Peyer's patch (tissue), 4 donors: ENCODE results near the gene CEP128. TPM values are rescaled to one million over a fixed set of nuclear protein-coding genes. Genes with fewer than 3 reads are reported as not detected.

ENCODE experiments used
- DNase-seq, 3 donors: peaks; one replicate each; pipeline ENCODE4 v3.0.0-alpha.2; 2017 to 2019
- H3K27ac ChIP-seq, 4 donors: fragments of 200-600 bp; sonication (generic); one replicate each; pipeline ENCODE4 v1.5.1; 2016 to 2019
- H3K27me3 ChIP-seq, 2 donors: fragments of 200-600 bp; sonication (generic); one replicate each; pipeline ENCODE4 v1.5.1; 2019
- H3K36me3 ChIP-seq, 3 donors: fragments of 200-600 bp; sonication (generic); one replicate each; pipeline ENCODE4 v1.5.1; 2016 to 2019
- H3K4me1 ChIP-seq, 4 donors: fragments of 200-600 bp; sonication (generic); one replicate each; pipeline ENCODE4 v1.5.1; 2016 to 2019
- H3K4me3 ChIP-seq, 4 donors: fragments of 200-600 bp; sonication (generic); 1 replicate in 3 of 4; 2 replicates in 1 of 4; pipeline ENCODE4 v1.5.1; 2016 to 2019; ENCODE audit warnings: mild to moderate bottlenecking in 1 of 4
- H3K9me3 ChIP-seq, 4 donors: fragments of 200-600 bp; sonication (generic); one replicate each; pipeline ENCODE4 v1.5.1; 2016 to 2019; ENCODE audit warnings: mild to moderate bottlenecking in 1 of 4
- CTCF ChIP-seq, 6 experiments: fragments of 450-650 bp in 4 of 6; fragments of 200-600 bp in 2 of 6; sonication (generic) in 1 of 6; IDR thresholded peaks; one replicate each; pipeline ENCODE4 v1.5.1; 2017 to 2019; ENCODE audit warnings: antibody characterized with exemption in 6 of 6, mild to moderate bottlenecking in 3 of 6, moderate library complexity in 1 of 6
- POLR2A ChIP-seq, 2 donors: fragments of 450-650 bp; IDR thresholded peaks; one replicate each; pipeline ENCODE4 v1.5.1; 2017; ENCODE audit warnings: antibody characterized with exemption in 2 of 2, mild to moderate bottlenecking in 2 of 2, moderate library complexity in 2 of 2
- total RNA-seq, 4 donors: library from RNA; depleted of rRNA; stranded (reverse); fragments of >200 nt; gene quantifications; one replicate each; pipeline ENCODE4 v1.1.0, GENCODE V29; 2016

The CEP128 gene
- total RNA-seq, 4 donors from 2014 or later, result 5.9 to 51.2 (median 6.7) TPM

- Histone ChIP-seq H3K27me3 (no peaks in the 10 kb centered on the region), H3K36me3 (no peaks in the 10 kb centered on the region), H3K4me3 (no peak overlapping the region), H3K9me3 (no peaks in the 10 kb centered on the region), H3K27ac (no peak overlapping the region), H3K4me1 (no peaks in the 10 kb centered on the region)
- no peak for DNase-seq
- TF ChIP-seq CTCF (IDR thresholded peaks at IDR 0.05) (no peak), POLR2A (IDR thresholded peaks at IDR 0.05) (no peak)
Measured at GRCh38 chr14:80669426-80669825, 272.1 kb downstream of the CEP128 start.

GRCh38 chr14:80664576-80664975 lies 277.0 kb downstream of the CEP128 start:
- Histone ChIP-seq H3K36me3 (no peaks in the 10 kb centered on the region), H3K9me3 (no peaks in the 10 kb centered on the region), H3K4me3 (no peak overlapping the region), H3K4me1 (no peaks in the 10 kb centered on the region), H3K27me3 (no peaks in the 10 kb centered on the region), H3K27ac (no peak overlapping the region)
- DNase-seq, result no peak
- TF ChIP-seq POLR2A (IDR thresholded peaks at IDR 0.05) (no peak), CTCF (IDR thresholded peaks at IDR 0.05) (no peak)

- Histone ChIP-seq H3K27me3 (no peaks in the 10 kb centered on the region), H3K4me3 (no peak overlapping the region), H3K9me3 (no peaks in the 10 kb centered on the region), H3K27ac (no peak overlapping the region), H3K36me3 (no peaks in the 10 kb centered on the region), H3K4me1 (no peaks in the 10 kb centered on the region)
- no peak for DNase-seq
- no peak for TF ChIP-seq CTCF (IDR thresholded peaks at IDR 0.05)
- no peak for TF ChIP-seq POLR2A (IDR thresholded peaks at IDR 0.05)
Measured at GRCh38 chr14:80663541-80663940, 278.0 kb downstream of the CEP128 start.

GRCh38 chr14:80659783-80660182 lies 281.8 kb downstream of the CEP128 start:
- H3K4me1 ChIP-seq, result no peaks in the 10 kb centered on the region
- no peak for TF ChIP-seq CTCF (IDR thresholded peaks at IDR 0.05)
- no peak for TF ChIP-seq POLR2A (IDR thresholded peaks at IDR 0.05)
- H3K27ac ChIP-seq, result no peak overlapping the region
- no peak for DNase-seq
- no peaks in the 10 kb centered on the region for H3K36me3 ChIP-seq
- H3K4me3 ChIP-seq, result no peak overlapping the region
- H3K9me3 ChIP-seq, result no peaks in the 10 kb centered on the region
- H3K27me3 ChIP-seq, result no peaks in the 10 kb centered on the region

GRCh38 chr14:80658733-80659132 lies 282.8 kb downstream of the CEP128 start:
- Histone ChIP-seq H3K9me3 (no peaks in the 10 kb centered on the region), H3K4me1 (no peaks in the 10 kb centered on the region), H3K27ac (no peak overlapping the region), H3K27me3 (no peaks in the 10 kb centered on the region), H3K36me3 (no peaks in the 10 kb centered on the region), H3K4me3 (no peak overlapping the region)
- TF ChIP-seq CTCF (IDR thresholded peaks at IDR 0.05) (no peak), POLR2A (IDR thresholded peaks at IDR 0.05) (no peak)
- no peak for DNase-seq

GRCh38 chr14:80658155-80658554 lies 283.4 kb downstream of the CEP128 start:
- no peak for DNase-seq
- no peaks in the 10 kb centered on the region for H3K36me3 ChIP-seq
- H3K9me3 ChIP-seq, result no peaks in the 10 kb centered on the region
- H3K27me3 ChIP-seq, result no peaks in the 10 kb centered on the region
- no peak overlapping the region for H3K27ac ChIP-seq
- no peak overlapping the region for H3K4me3 ChIP-seq
- TF ChIP-seq CTCF (IDR thresholded peaks at IDR 0.05), result no peak
- no peaks in the 10 kb centered on the region for H3K4me1 ChIP-seq
